Mesendoderm (in vitro differentiated cells): ENCODE measurements around the gene ATP4B.

Experiments
- DNase-seq: peaks from one replicate; pipeline ENCODE4 v3.0.0; 2013
- H2AK5ac ChIP-seq: 2 replicates; pipeline ENCODE4 v1.6.1; 2013; ENCODE audit warnings: low read length, inconsistent platforms
- H2BK120ac ChIP-seq: 2 replicates; pipeline ENCODE4 v1.6.1; 2013; ENCODE audit warnings: low read depth, mild to moderate bottlenecking, low read length, moderate library complexity, mixed read lengths
- H2BK15ac ChIP-seq: replicated peaks from 2 replicates; pipeline ENCODE4 v1.6.1; 2013; ENCODE audit warnings: low read depth, mild to moderate bottlenecking, moderate library complexity
- H2BK5ac ChIP-seq: 2 replicates; pipeline ENCODE4 v1.6.1; 2013; ENCODE audit warnings: low read length, inconsistent platforms
- H3K18ac ChIP-seq: 2 replicates; pipeline ENCODE4 v1.6.1; 2013; ENCODE audit warnings: mild to moderate bottlenecking, low read length, mixed read lengths
- H3K23ac ChIP-seq: one replicate; pipeline ENCODE4 v1.6.1; 2013; ENCODE audit warnings: low read length
- H3K27ac ChIP-seq: 2 replicates; pipeline ENCODE4 v1.5.1; 2013; ENCODE audit warnings: low read depth, mild to moderate bottlenecking, inconsistent platforms, low read length, moderate library complexity
- H3K27me3 ChIP-seq: 2 replicates; pipeline ENCODE4 v1.6.1; 2013; ENCODE audit warnings: low read length, control low read depth, mild to moderate bottlenecking, inconsistent platforms; ENCODE audit not compliant: insufficient read depth, poor library complexity
- H3K36me3 ChIP-seq: 2 replicates; pipeline ENCODE4 v1.6.1; 2013; ENCODE audit warnings: low read length, inconsistent platforms; ENCODE audit not compliant: control insufficient read depth, insufficient read depth
- H3K4ac ChIP-seq: one replicate; pipeline ENCODE4 v1.6.1; 2013; ENCODE audit warnings: low read depth, mild to moderate bottlenecking, low read length, moderate library complexity
- H3K4me1 ChIP-seq: 2 replicates; pipeline ENCODE4 v1.6.1; 2013; ENCODE audit warnings: low read depth, low read length, inconsistent platforms; ENCODE audit not compliant: control insufficient read depth
- H3K4me2 ChIP-seq: 2 replicates; pipeline ENCODE4 v1.6.1; 2013; ENCODE audit warnings: low read length
- H3K4me3 ChIP-seq: 2 replicates; pipeline ENCODE4 v1.5.1; 2013; ENCODE audit warnings: mild to moderate bottlenecking, low read length
- H3K56ac ChIP-seq: one replicate; pipeline ENCODE4 v1.6.1; 2013; ENCODE audit warnings: low read length
- H3K79me1 ChIP-seq: 2 replicates; pipeline ENCODE4 v1.6.1; 2013; ENCODE audit warnings: low read length, inconsistent platforms
- H3K79me2 ChIP-seq: 2 replicates; pipeline ENCODE4 v1.6.1; 2013; ENCODE audit warnings: mild to moderate bottlenecking, low read length; ENCODE audit not compliant: control insufficient read depth, insufficient read depth
- H3K9ac ChIP-seq: 2 replicates; pipeline ENCODE4 v1.6.1; 2013; ENCODE audit warnings: low read length, inconsistent platforms
- H4K5ac ChIP-seq: one replicate; pipeline ENCODE4 v1.6.1; 2013; ENCODE audit warnings: low read length
- H4K8ac ChIP-seq: one replicate; pipeline ENCODE4 v1.6.1; 2013; ENCODE audit warnings: low read depth, mild to moderate bottlenecking, control low read depth, low read length, moderate library complexity
- WGBS: extraction: QIAGEN DNeasy Blood & Tissue Kit; methylation state at CpG from one replicate; pipeline ENCODE4 v1.1.7; 2013; ENCODE audit warnings: low lambda C conversion rate, missing lambda C conversion rate; ENCODE audit not compliant: insufficient coverage; ENCODE audit errors: extremely low coverage; 5-methylcytosine and 5-hydroxymethylcytosine counted together

The ATP4B gene

DNA sequence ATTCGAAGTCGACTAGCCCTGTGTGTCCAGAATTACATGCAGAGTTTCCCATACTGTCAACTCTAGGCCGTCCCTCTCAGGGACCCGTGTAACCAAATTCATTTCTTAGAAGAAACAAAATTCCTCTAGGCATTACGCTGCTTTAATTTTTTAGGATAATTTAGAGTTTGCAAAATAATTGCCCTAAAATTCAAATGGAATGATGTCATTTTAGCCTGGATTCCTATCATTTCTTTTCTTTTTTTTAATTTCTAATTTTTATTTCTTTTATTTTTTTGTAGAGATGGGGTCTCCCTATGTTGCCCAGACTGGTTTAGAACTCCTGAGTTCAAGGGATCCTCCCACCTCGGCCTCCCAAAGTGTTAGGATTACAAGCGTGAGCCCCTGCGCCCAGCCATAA is 1.3 kb upstream of the ATP4B start:
- Histone ChIP-seq H3K27me3 (no peaks in the 10 kb centered on the region), H4K5ac (no peak overlapping the region), H3K27ac (no peak overlapping the region), H3K4me3 (no peak overlapping the region), H3K18ac (no peak overlapping the region), H3K23ac (no peak overlapping the region), H3K9ac (no peak overlapping the region), H3K79me2 (no peaks in the 10 kb centered on the region), H3K79me1 (no peaks in the 10 kb centered on the region), H3K4me2 (no peak overlapping the region), H2BK15ac (no peak overlapping the region), H2AK5ac (no peak overlapping the region), H3K4ac (no peak overlapping the region), H3K4me1 (no peaks in the 10 kb centered on the region), H2BK5ac (no peak overlapping the region), H2BK120ac (no peak overlapping the region), H3K36me3 (no peaks in the 10 kb centered on the region), H3K56ac (no peak overlapping the region), H4K8ac (no peak overlapping the region)
- whole genome bisulfite sequencing = no CpG with 5 or more reads among the region's 8 CpGs
- no peak for DNase-seq

DNA sequence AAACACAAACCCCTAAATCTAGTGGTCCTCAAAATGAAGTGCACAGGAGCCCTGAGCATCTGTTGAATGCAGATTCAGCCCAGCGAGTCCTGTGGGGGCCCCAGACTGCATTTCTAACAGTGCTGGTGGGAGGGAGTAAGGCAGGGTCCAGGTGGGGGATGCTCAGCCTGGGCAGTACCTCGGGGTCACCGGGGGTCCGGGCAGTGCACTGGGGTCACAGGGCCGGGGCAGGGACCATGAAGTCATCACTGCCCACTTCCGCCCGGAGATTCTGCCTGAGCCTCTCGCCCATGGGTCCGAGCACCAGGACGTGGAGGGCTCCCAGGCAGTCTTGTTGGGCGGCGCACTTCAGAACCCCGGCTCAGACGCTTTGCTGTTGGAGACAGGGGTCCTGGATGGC is 838 bp upstream of the ATP4B start:
- Histone ChIP-seq H3K18ac (no peak overlapping the region), H4K5ac (no peak overlapping the region), H3K27me3 (no peaks in the 10 kb centered on the region), H2BK120ac (no peak overlapping the region), H3K36me3 (no peaks in the 10 kb centered on the region), H3K4me3 (no peak overlapping the region), H2BK5ac (no peak overlapping the region), H3K23ac (no peak overlapping the region), H3K4ac (no peak overlapping the region), H2AK5ac (no peak overlapping the region), H3K9ac (no peak overlapping the region), H2BK15ac (no peak overlapping the region), H3K56ac (no peak overlapping the region), H3K27ac (no peak overlapping the region), H3K4me2 (no peak overlapping the region), H3K79me2 (no peaks in the 10 kb centered on the region), H3K79me1 (no peaks in the 10 kb centered on the region), H3K4me1 (peaks cover 1% of the 10 kb centered on the region), H4K8ac (no peak overlapping the region)
- no peak for DNase-seq
- WGBS = no CpG with 5 or more reads among the region's 14 CpGs

- H2BK5ac ChIP-seq = no peak overlapping the region
- no peaks in the 10 kb centered on the region for H3K79me1 ChIP-seq
- H3K79me2 ChIP-seq = no peaks in the 10 kb centered on the region
- no peak overlapping the region for H3K4me3 ChIP-seq
- H4K5ac ChIP-seq = no peak overlapping the region
- no peak overlapping the region for H4K8ac ChIP-seq
- no peak overlapping the region for H3K27ac ChIP-seq
- H2BK15ac ChIP-seq = no peak overlapping the region
- H3K36me3 ChIP-seq = no peaks in the 10 kb centered on the region
- no peak overlapping the region for H3K4ac ChIP-seq
- H2AK5ac ChIP-seq = no peak overlapping the region
- peaks cover 4% of the 10 kb centered on the region for H3K4me1 ChIP-seq
- DNase-seq = no peak
- H3K27me3 ChIP-seq = no peaks in the 10 kb centered on the region
- H3K4me2 ChIP-seq = no peak overlapping the region
- no peak overlapping the region for H2BK120ac ChIP-seq
- no peak overlapping the region for H3K23ac ChIP-seq
- WGBS = no CpG with 5 or more reads among the region's 42 CpGs
- H3K56ac ChIP-seq = no peak overlapping the region
- no peak overlapping the region for H3K18ac ChIP-seq
- no peak overlapping the region for H3K9ac ChIP-seq
Measured at GRCh38 chr13:113656831-113657671, 947 bp downstream of the ATP4B start.

DNA sequence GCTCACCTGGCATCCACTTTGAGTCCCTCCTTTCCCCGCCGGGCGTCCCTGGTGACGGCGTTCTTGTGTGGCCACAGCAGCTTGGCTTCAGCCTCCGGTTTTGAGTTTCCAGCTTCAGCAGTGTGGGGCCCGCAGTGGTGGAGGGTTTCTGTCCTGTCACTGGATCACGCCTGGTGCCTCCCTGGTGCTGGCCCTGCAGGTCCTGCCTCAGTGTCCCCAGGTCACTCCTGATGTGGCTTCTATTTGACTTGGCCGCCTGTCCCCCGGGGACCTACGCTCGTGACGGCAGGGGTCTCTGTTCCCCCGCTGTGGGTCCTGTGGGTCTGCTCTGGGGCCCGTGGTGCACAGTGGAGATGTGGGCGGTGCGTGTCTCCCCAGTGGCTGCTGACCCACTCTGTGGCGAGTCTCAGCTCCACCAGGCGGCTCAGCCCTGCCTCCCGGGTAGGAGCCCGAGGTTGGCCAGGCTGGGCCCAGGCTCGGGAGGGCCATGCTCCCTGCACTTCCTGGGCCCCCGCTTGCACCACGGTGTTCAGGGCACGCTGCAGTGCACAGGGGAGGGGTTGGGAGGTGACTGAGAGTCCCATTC is 1.9 kb downstream of the ATP4B start:
- peaks cover 4% of the 10 kb centered on the region for H3K4me1 ChIP-seq
- no peak overlapping the region for H3K4me2 ChIP-seq
- H3K9ac ChIP-seq = no peak overlapping the region
- no peak overlapping the region for H4K5ac ChIP-seq
- H3K23ac ChIP-seq = no peak overlapping the region
- no CpG with 5 or more reads among the region's 25 CpGs for WGBS
- H2AK5ac ChIP-seq = no peak overlapping the region
- H2BK15ac ChIP-seq = no peak overlapping the region
- no peaks in the 10 kb centered on the region for H3K36me3 ChIP-seq
- H2BK120ac ChIP-seq = no peak overlapping the region
- H3K56ac ChIP-seq = no peak overlapping the region
- H3K79me1 ChIP-seq = no peaks in the 10 kb centered on the region
- H3K27me3 ChIP-seq = no peaks in the 10 kb centered on the region
- no peak overlapping the region for H3K27ac ChIP-seq
- no peak overlapping the region for H3K18ac ChIP-seq
- DNase-seq = no peak
- H4K8ac ChIP-seq = no peak overlapping the region
- no peak overlapping the region for H3K4me3 ChIP-seq
- no peaks in the 10 kb centered on the region for H3K79me2 ChIP-seq
- H3K4ac ChIP-seq = no peak overlapping the region
- no peak overlapping the region for H2BK5ac ChIP-seq

DNA sequence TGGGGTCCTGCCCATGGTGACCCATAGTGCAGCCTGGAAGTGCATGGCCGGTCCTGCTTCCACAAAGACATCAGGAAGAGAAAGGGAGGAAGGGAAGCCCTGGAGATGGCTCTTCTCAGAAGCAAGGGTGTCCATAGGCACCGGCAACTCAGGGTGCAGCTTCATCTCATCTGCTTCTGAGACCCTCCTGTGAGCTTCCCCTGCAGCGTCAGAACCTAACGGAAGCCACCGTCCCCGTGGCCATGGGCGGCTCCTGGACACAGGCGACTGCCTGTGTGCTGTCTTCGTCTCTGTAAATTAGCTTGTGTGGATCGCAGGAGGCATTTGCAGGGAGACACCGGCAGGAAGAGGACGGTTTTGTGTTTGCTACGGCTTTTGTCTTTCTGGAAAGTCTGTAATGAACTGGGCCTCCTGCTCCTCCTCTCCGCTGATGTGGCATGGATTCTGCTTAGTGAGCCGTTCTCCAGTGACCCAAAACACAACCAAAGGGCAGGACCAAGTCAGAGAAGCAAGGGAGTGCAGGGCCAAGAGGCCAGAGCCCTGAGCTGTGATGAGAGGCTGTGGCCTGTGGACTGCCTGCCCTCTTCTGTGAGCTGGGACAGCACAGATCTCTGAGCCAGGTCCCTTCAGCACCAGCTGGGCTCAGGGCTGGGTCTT is 2.5 kb downstream of the ATP4B start:
- peaks cover 4% of the 10 kb centered on the region for H3K4me1 ChIP-seq
- WGBS = no CpG with 5 or more reads among the region's 15 CpGs
- no peaks in the 10 kb centered on the region for H3K79me1 ChIP-seq
- no peak overlapping the region for H4K8ac ChIP-seq
- no peak overlapping the region for H2BK15ac ChIP-seq
- no peak overlapping the region for H3K9ac ChIP-seq
- no peak overlapping the region for H2AK5ac ChIP-seq
- no peak overlapping the region for H3K4me2 ChIP-seq
- H3K18ac ChIP-seq = no peak overlapping the region
- H3K36me3 ChIP-seq = no peaks in the 10 kb centered on the region
- no peak overlapping the region for H3K4me3 ChIP-seq
- DNase-seq = no peak
- no peak overlapping the region for H3K27ac ChIP-seq
- no peaks in the 10 kb centered on the region for H3K27me3 ChIP-seq
- H3K79me2 ChIP-seq = no peaks in the 10 kb centered on the region
- H3K23ac ChIP-seq = no peak overlapping the region
- no peak overlapping the region for H4K5ac ChIP-seq
- H2BK5ac ChIP-seq = no peak overlapping the region
- no peak overlapping the region for H2BK120ac ChIP-seq
- no peak overlapping the region for H3K56ac ChIP-seq
- no peak overlapping the region for H3K4ac ChIP-seq
